HEK293 (cell line): ENCODE data around the gene CREBBP.

Experiments
- CTCF ChIA-PET: fragments of 350-600 bp; formaldehyde crosslinking; extraction: SDS; loops from one replicate; lab custom pipeline; 2021; ENCODE audit warnings: antibody characterized with exemption; lab: Yijun Ruan, JAX
- POLR2A ChIA-PET: fragments of 300-600 bp; formaldehyde crosslinking; extraction: SDS; loops from one replicate; lab custom pipeline; 2020; ENCODE audit warnings: antibody characterized with exemption, inconsistent platforms; lab: Yijun Ruan, JAX
- H3K27ac ChIP-seq: fragments of 200-500 bp; sonication (Bioruptor generic); 2 replicates; pipeline ENCODE4 v1.5.1; 2014; ENCODE audit warnings: low read depth, low read length, control low read depth, inconsistent platforms; ENCODE audit errors: extremely low read depth
- H3K36me3 ChIP-seq, 2 experiments: fragments of 200-500 bp in 1 of 2; sonication (Bioruptor generic) in 1 of 2; 1 replicate in 1 of 2; 2 replicates in 1 of 2; pipeline ENCODE4 v1.5.1; 2014 to 2017; ENCODE audit warnings: inconsistent platforms in 2 of 2, low read length in 2 of 2; ENCODE audit not compliant: control insufficient read depth in 2 of 2, insufficient read depth in 1 of 2
- H3K4me1 ChIP-seq: fragments of 200-500 bp; sonication (Bioruptor generic); 2 replicates; pipeline ENCODE4 v1.5.1; 2014; ENCODE audit warnings: mild to moderate bottlenecking, low read length, inconsistent platforms; ENCODE audit not compliant: control insufficient read depth, insufficient read depth
- H3K4me3 ChIP-seq: 2 replicates; pipeline ENCODE4 v1.5.1; 2011; ENCODE audit warnings: low read depth, mild to moderate bottlenecking, control low read depth, low read length, moderate library complexity
- H3K9me3 ChIP-seq: fragments of 200-500 bp; sonication (Bioruptor generic); 2 replicates; pipeline ENCODE4 v1.5.1; 2014; ENCODE audit warnings: low read depth, low read length, inconsistent platforms; ENCODE audit not compliant: control insufficient read depth, insufficient read depth
- BCL11B ChIP-seq: fragments of 450-650 bp; formaldehyde crosslinking; IDR thresholded peaks from 2 replicates; pipeline ENCODE4 v1.5.1; 2016; ENCODE audit warnings: low read depth, missing biosample characterization, missing genetic modification characterization
- EGR2 ChIP-seq: fragments of 450-650 bp; formaldehyde crosslinking; IDR thresholded peaks from 2 replicates; pipeline ENCODE4 v1.5.1; 2016; ENCODE audit warnings: low read depth, missing biosample characterization, missing genetic modification characterization
- GLIS2 ChIP-seq: fragments of 450-650 bp; formaldehyde crosslinking; IDR thresholded peaks from 2 replicates; pipeline ENCODE4 v1.5.1; 2016; ENCODE audit warnings: missing biosample characterization, missing genetic modification characterization
- KLF1 ChIP-seq: fragments of 450-650 bp; formaldehyde crosslinking; IDR thresholded peaks from 2 replicates; pipeline ENCODE4 v1.5.1; 2016; ENCODE audit warnings: missing biosample characterization, missing genetic modification characterization
- KLF16 ChIP-seq: fragments of 450-650 bp; formaldehyde crosslinking; IDR thresholded peaks from 2 replicates; pipeline ENCODE4 v1.5.1; 2017; ENCODE audit warnings: missing biosample characterization, missing genetic modification characterization
- KLF7 ChIP-seq: fragments of 450-650 bp; formaldehyde crosslinking; IDR thresholded peaks from 2 replicates; pipeline ENCODE4 v1.5.1; 2016; ENCODE audit warnings: missing biosample characterization, missing genetic modification characterization, borderline replicate concordance
- KLF9 ChIP-seq: fragments of 450-650 bp; formaldehyde crosslinking; IDR thresholded peaks from 2 replicates; pipeline ENCODE4 v1.5.1; 2016; ENCODE audit warnings: missing biosample characterization, missing genetic modification characterization, low read depth
- OVOL3 ChIP-seq: fragments of 450-650 bp; formaldehyde crosslinking; IDR thresholded peaks from 2 replicates; pipeline ENCODE4 v1.5.1; 2016; ENCODE audit warnings: missing biosample characterization, missing genetic modification characterization
- PRDM1 ChIP-seq: fragments of 450-650 bp; formaldehyde crosslinking; IDR thresholded peaks from 2 replicates; pipeline ENCODE4; 2016; ENCODE audit warnings: missing biosample characterization, missing genetic modification characterization
- SCRT2 ChIP-seq: fragments of 450-650 bp; formaldehyde crosslinking; IDR thresholded peaks from 2 replicates; pipeline ENCODE4 v1.5.1; 2016; ENCODE audit warnings: missing biosample characterization, missing genetic modification characterization
- SP2 ChIP-seq: fragments of 450-650 bp; formaldehyde crosslinking; IDR thresholded peaks from 2 replicates; pipeline ENCODE4 v1.5.1; 2016; ENCODE audit warnings: missing biosample characterization, missing genetic modification characterization
- SP7 ChIP-seq: fragments of 450-650 bp; formaldehyde crosslinking; IDR thresholded peaks from 2 replicates; pipeline ENCODE4 v1.5.1; 2016; ENCODE audit warnings: missing biosample characterization, missing genetic modification characterization
- ZEB2 ChIP-seq: fragments of 450-650 bp; formaldehyde crosslinking; IDR thresholded peaks from 2 replicates; pipeline ENCODE4 v1.5.1; 2016; ENCODE audit warnings: missing biosample characterization, missing genetic modification characterization
- ZFHX2 ChIP-seq: fragments of 450-650 bp; formaldehyde crosslinking; conservative IDR thresholded peaks from 2 replicates; pipeline ENCODE4 v1.5.1; 2016; ENCODE audit warnings: missing biosample characterization, missing genetic modification characterization
- ZFP41 ChIP-seq: fragments of 450-650 bp; formaldehyde crosslinking; IDR thresholded peaks from 2 replicates; pipeline ENCODE4 v1.5.1; 2016; ENCODE audit warnings: missing biosample characterization, missing genetic modification characterization, borderline replicate concordance
- ZNF2 ChIP-seq: fragments of 450-650 bp; formaldehyde crosslinking; IDR thresholded peaks from 2 replicates; pipeline ENCODE4 v1.5.1; 2016; ENCODE audit warnings: missing biosample characterization, missing genetic modification characterization
- ZNF24 ChIP-seq: fragments of 450-650 bp; formaldehyde crosslinking; IDR thresholded peaks from 2 replicates; pipeline ENCODE4 v1.5.1; 2016; ENCODE audit warnings: missing biosample characterization, missing genetic modification characterization
- ZNF335 ChIP-seq: fragments of 450-650 bp; formaldehyde crosslinking; conservative IDR thresholded peaks from 2 replicates; pipeline ENCODE4 v1.5.1; 2016; ENCODE audit warnings: missing biosample characterization, missing genetic modification characterization
- ZNF391 ChIP-seq: fragments of 450-650 bp; formaldehyde crosslinking; IDR thresholded peaks from 2 replicates; pipeline ENCODE4 v1.5.1; 2016; ENCODE audit warnings: low read depth, missing biosample characterization, missing genetic modification characterization, borderline replicate concordance
- ZNF473 ChIP-seq: fragments of 450-650 bp; formaldehyde crosslinking; IDR thresholded peaks from 2 replicates; pipeline ENCODE4 v1.5.1; 2017; ENCODE audit warnings: missing biosample characterization, missing genetic modification characterization
- ZNF501 ChIP-seq: fragments of 450-650 bp; formaldehyde crosslinking; IDR thresholded peaks from 2 replicates; pipeline ENCODE4 v1.5.1; 2016; ENCODE audit warnings: missing biosample characterization, missing genetic modification characterization
- ZNF610 ChIP-seq: fragments of 450-650 bp; formaldehyde crosslinking; IDR thresholded peaks from 2 replicates; pipeline ENCODE4 v1.5.1; 2016; ENCODE audit warnings: missing biosample characterization, missing genetic modification characterization, borderline replicate concordance
- ZNF658 ChIP-seq: fragments of 450-650 bp; formaldehyde crosslinking; IDR thresholded peaks from 2 replicates; pipeline ENCODE4; 2016; ENCODE audit warnings: missing biosample characterization, missing genetic modification characterization
- ZXDB ChIP-seq: fragments of 450-650 bp; formaldehyde crosslinking; IDR thresholded peaks from 2 replicates; pipeline ENCODE4 v1.5.1; 2016; ENCODE audit warnings: missing biosample characterization, missing genetic modification characterization
- TF ChIP-seq, protein P1 (sequence below): fragments of 450-650 bp; formaldehyde crosslinking; optimal IDR thresholded peaks from 2 replicates; pipeline ENCODE3; 2016; ENCODE audit warnings: missing biosample characterization, mild to moderate bottlenecking, missing genetic modification characterization
- TF ChIP-seq, protein P2 (sequence below): fragments of 450-650 bp; formaldehyde crosslinking; IDR thresholded peaks from 2 replicates; pipeline ENCODE4 v1.5.1; 2016; ENCODE audit warnings: missing biosample characterization, missing genetic modification characterization, low read depth
- TF ChIP-seq, protein P3 (sequence below): fragments of 450-650 bp; formaldehyde crosslinking; IDR thresholded peaks from 2 replicates; pipeline ENCODE4 v1.5.1; 2016; ENCODE audit warnings: missing biosample characterization, missing genetic modification characterization

The CREBBP gene

DNA sequence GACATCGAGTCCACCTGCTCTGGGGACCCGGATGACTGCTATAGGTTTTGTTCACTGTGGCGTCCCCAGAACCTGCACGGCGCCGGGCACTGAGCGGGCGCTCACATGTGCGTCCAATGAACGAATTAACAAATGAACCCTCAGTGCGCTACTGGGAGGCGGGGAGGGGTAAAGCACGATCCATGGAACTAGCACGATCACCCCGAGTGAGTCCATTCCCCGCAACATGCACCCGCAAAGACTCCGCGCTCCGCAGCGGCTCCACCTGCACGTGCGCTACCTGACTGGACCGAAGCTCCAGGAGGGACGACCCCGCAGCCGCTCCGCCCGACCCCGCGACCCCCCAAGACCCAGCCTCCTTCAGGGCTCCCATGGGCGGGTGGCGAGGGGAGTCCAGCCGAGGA is 163.7 kb downstream of the CREBBP start (continued):
- TF ChIP-seq GLIS2 (peak; percentile 77; the same call in 1 of the 2 replicates), ZNF610 (tag by site-specific recombination) (no peak), ZNF335 (peak; percentile 17), ZNF658 (tag by site-specific recombination) (no peak), SP2 (tag by site-specific recombination) (peak; percentile 19; the same call in 1 of the 2 replicates), ZEB2 (0 out of 2 replicates have a peak, but pooled peaks have one; percentile 14), KLF16 (peak; percentile 42; the same call in 1 of the 2 replicates), KLF9 (tag by site-specific recombination) (peak; percentile 18; the same call in 1 of the 2 replicates), ZNF391 (tag by site-specific recombination) (peak; percentile 55; the same call in 1 of the 2 replicates), KLF1 (tag by site-specific recombination) (0 out of 2 replicates have a peak, but pooled peaks have one; percentile 9), EGR2 (tag by site-specific recombination) (peak; percentile 16; the same call in 1 of the 2 replicates), ZFHX2 (tag by site-specific recombination) (peak; percentile 14; the same call in 1 of the 2 replicates), BCL11B (tag by site-specific recombination) (peak; percentile 32; the same call in 1 of the 2 replicates), ZNF473 (tag by site-specific recombination) (no peak), ZNF24 (0 out of 2 replicates have a peak, but pooled peaks have one; percentile 29), ZNF2 (tag by site-specific recombination) (0 out of 2 replicates have a peak, but pooled peaks have one; percentile 38), SP7 (tag by site-specific recombination) (peak; percentile 18; the same call in 1 of the 2 replicates), ZFP41 (tag by site-specific recombination) (no peak), ZNF501 (0 out of 2 replicates have a peak, but pooled peaks have one; percentile 22), KLF7 (tag by site-specific recombination) (no peak), PRDM1 (tag by site-specific recombination) (no peak), ZXDB (peak; percentile 13; the same call in 1 of the 2 replicates)
- TF ChIP-seq, protein P1, sequence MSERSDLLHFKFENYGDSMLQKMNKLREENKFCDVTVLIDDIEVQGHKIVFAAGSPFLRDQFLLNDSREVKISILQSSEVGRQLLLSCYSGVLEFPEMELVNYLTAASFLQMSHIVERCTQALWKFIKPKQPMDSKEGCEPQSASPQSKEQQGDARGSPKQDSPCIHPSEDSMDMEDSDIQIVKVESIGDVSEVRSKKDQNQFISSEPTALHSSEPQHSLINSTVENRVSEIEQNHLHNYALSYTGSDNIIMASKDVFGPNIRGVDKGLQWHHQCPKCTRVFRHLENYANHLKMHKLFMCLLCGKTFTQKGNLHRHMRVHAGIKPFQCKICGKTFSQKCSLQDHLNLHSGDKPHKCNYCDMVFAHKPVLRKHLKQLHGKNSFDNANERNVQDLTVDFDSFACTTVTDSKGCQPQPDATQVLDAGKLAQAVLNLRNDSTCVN (tag by site-specific recombination): peak; percentile 91
- TF ChIP-seq, protein P2, sequence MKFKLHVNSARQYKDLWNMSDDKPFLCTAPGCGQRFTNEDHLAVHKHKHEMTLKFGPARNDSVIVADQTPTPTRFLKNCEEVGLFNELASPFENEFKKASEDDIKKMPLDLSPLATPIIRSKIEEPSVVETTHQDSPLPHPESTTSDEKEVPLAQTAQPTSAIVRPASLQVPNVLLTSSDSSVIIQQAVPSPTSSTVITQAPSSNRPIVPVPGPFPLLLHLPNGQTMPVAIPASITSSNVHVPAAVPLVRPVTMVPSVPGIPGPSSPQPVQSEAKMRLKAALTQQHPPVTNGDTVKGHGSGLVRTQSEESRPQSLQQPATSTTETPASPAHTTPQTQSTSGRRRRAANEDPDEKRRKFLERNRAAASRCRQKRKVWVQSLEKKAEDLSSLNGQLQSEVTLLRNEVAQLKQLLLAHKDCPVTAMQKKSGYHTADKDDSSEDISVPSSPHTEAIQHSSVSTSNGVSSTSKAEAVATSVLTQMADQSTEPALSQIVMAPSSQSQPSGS (tag by site-specific recombination): no peak
- TF ChIP-seq, all 188 proteins: peak for 24

DNA sequence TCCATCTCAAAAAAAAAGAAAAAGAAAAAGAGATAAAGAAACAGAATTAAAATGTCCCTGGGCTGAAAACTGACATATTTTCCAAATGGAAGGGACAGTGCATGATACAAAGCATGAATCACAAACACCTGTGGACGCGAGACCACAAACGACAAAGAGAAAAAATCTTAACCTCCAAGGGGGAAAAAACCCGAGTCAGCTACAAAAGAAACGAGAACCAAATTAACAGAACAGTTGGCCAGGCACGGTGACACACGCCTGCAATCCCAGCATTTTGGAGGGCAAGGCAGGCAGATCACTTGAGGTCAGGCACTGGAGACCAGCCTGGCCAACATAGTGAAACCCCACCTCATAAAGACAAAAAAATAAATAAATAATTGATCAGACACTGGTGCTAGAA is 165.1 kb downstream of the CREBBP start:
- ChIA-PET POLR2A (interaction anchor here (0.7 kb wide), 1 partner anchor 78 kb away, joined by 3 read pairs; no protein-coding TSS in a partner anchor), CTCF (no interaction called here)
- H3K4me3 ChIP-seq: no peak overlapping the region
- no peak overlapping the region for H3K27ac ChIP-seq
- H3K36me3 ChIP-seq: peaks cover 4 to 24% of the 10 kb centered on the region in 2 experiments; a peak in 2 of 3 replicates
- no peaks in the 10 kb centered on the region for H3K4me1 ChIP-seq
- no peaks in the 10 kb centered on the region for H3K9me3 ChIP-seq
- TF ChIP-seq, protein P3, sequence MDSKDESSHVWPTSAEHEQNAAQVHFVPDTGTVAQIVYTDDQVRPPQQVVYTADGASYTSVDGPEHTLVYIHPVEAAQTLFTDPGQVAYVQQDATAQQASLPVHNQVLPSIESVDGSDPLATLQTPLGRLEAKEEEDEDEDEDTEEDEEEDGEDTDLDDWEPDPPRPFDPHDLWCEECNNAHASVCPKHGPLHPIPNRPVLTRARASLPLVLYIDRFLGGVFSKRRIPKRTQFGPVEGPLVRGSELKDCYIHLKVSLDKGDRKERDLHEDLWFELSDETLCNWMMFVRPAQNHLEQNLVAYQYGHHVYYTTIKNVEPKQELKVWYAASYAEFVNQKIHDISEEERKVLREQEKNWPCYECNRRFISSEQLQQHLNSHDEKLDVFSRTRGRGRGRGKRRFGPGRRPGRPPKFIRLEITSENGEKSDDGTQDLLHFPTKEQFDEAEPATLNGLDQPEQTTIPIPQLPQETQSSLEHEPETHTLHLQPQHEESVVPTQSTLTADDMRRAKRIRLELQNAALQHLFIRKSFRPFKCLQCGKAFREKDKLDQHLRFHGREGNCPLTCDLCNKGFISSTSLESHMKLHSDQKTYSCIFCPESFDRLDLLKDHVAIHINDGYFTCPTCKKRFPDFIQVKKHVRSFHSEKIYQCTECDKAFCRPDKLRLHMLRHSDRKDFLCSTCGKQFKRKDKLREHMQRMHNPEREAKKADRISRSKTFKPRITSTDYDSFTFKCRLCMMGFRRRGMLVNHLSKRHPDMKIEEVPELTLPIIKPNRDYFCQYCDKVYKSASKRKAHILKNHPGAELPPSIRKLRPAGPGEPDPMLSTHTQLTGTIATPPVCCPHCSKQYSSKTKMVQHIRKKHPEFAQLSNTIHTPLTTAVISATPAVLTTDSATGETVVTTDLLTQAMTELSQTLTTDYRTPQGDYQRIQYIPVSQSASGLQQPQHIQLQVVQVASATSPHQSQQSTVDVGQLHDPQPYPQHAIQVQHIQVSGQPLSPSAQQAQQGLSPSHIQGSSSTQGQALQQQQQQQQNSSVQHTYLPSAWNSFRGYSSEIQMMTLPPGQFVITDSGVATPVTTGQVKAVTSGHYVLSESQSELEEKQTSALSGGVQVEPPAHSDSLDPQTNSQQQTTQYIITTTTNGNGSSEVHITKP: 0 out of 2 replicates have a peak, but pooled peaks have one; percentile 26
- TF ChIP-seq ZNF335 (peak; percentile 36; the same call in 1 of the 2 replicates), OVOL3 (tag by site-specific recombination) (no peak), SCRT2 (tag by site-specific recombination) (peak; percentile 40; the same call in 1 of the 2 replicates)
